Measurements from ENCODE around the gene ADGRG7.

GRCh38 chr3:100584101-100584660 lies 25.2 kb upstream of the ADGRG7 start:
- TF ChIP-seq TAF1 (IDR thresholded peaks at IDR 0.05; ENCODE audit: low read depth, low read length) (no peak), POLR2A (IDR thresholded peaks at IDR 0.05; ENCODE audit: low read depth, low read length) (no peak)
